ENCODE results near the gene NRG2. TPM values are rescaled to one million over a fixed set of nuclear protein-coding genes. Genes with fewer than 3 reads are reported as not detected.

NRG2 gene
- total RNA-seq, 4 donors from 2014 or later = 0.80 TPM; not detected in 3

- TF ChIP-seq POLR2A (IDR thresholded peaks at IDR 0.05) (no peak), CTCF (IDR thresholded peaks at IDR 0.05) (no peak)
- no peak overlapping the region for H3K4me3 ChIP-seq
Observed at GRCh38 chr5:139814191-139814601, 228.9 kb downstream of the NRG2 start.

GRCh38 chr5:139812836-139813805 is 230.0 kb downstream of the NRG2 start:
- no peak overlapping the region for H3K4me3 ChIP-seq
- no peaks in the 10 kb centered on the region for H3K27me3 ChIP-seq
- TF ChIP-seq POLR2A (IDR thresholded peaks at IDR 0.05) = no peak
- TF ChIP-seq CTCF (IDR thresholded peaks at IDR 0.05) = no peak
- H3K9me3 ChIP-seq = no peaks in the 10 kb centered on the region
- no peak overlapping the region for H3K27ac ChIP-seq
- H3K36me3 ChIP-seq = no peaks in the 10 kb centered on the region
- DNase-seq = peak in 1 of 3 donors; percentile 32
- H3K4me1 ChIP-seq = no peaks in the 10 kb centered on the region

More at GRCh38 chr5:139814191-139814601, 228.9 kb downstream of the NRG2 start:
- no peaks in the 10 kb centered on the region for H3K9me3 ChIP-seq
- no peak overlapping the region for H3K27ac ChIP-seq
- no peaks in the 10 kb centered on the region for H3K27me3 ChIP-seq
- no peaks in the 10 kb centered on the region for H3K36me3 ChIP-seq
- no peaks in the 10 kb centered on the region for H3K4me1 ChIP-seq
- DNase-seq = peak in 1 of 3 donors; percentile 23

- no peak for DNase-seq
- TF ChIP-seq POLR2A (IDR thresholded peaks at IDR 0.05) = no peak
- TF ChIP-seq CTCF (IDR thresholded peaks at IDR 0.05) = no peak
- Histone ChIP-seq H3K9me3 (no peaks in the 10 kb centered on the region), H3K27me3 (no peaks in the 10 kb centered on the region), H3K4me1 (no peaks in the 10 kb centered on the region), H3K4me3 (no peak overlapping the region), H3K36me3 (no peaks in the 10 kb centered on the region), H3K27ac (no peak overlapping the region)
Observed at GRCh38 chr5:139812323-139812722, 230.8 kb downstream of the NRG2 start.

- no peak overlapping the region for H3K4me3 ChIP-seq
- TF ChIP-seq CTCF (IDR thresholded peaks at IDR 0.05) = no peak
- TF ChIP-seq POLR2A (IDR thresholded peaks at IDR 0.05) = no peak
- no peaks in the 10 kb centered on the region for H3K36me3 ChIP-seq
- DNase-seq = peak in 1 of 3 donors; percentile 13
- H3K27me3 ChIP-seq = no peaks in the 10 kb centered on the region
- no peaks in the 10 kb centered on the region for H3K4me1 ChIP-seq
- no peaks in the 10 kb centered on the region for H3K9me3 ChIP-seq
- no peak overlapping the region for H3K27ac ChIP-seq
Observed at GRCh38 chr5:139811274-139811607, 231.9 kb downstream of the NRG2 start.

GRCh38 chr5:139810341-139811273 is 232.5 kb downstream of the NRG2 start:
- peak in 1 of 3 donors; percentile 39 for DNase-seq
- Histone ChIP-seq H3K4me3 (no peak overlapping the region), H3K27ac (no peak overlapping the region), H3K4me1 (no peaks in the 10 kb centered on the region), H3K9me3 (no peaks in the 10 kb centered on the region), H3K27me3 (no peaks in the 10 kb centered on the region), H3K36me3 (no peaks in the 10 kb centered on the region)
- no peak for TF ChIP-seq POLR2A (IDR thresholded peaks at IDR 0.05)
- TF ChIP-seq CTCF (IDR thresholded peaks at IDR 0.05) = no peak
